ENCODE results near the gene CYP17A1.
"Not testable (repeated sequence)": the region's sequence is repeated elsewhere in the genome, so short reads cannot be mapped to it uniquely, and the experiment has no call there.

DNA sequence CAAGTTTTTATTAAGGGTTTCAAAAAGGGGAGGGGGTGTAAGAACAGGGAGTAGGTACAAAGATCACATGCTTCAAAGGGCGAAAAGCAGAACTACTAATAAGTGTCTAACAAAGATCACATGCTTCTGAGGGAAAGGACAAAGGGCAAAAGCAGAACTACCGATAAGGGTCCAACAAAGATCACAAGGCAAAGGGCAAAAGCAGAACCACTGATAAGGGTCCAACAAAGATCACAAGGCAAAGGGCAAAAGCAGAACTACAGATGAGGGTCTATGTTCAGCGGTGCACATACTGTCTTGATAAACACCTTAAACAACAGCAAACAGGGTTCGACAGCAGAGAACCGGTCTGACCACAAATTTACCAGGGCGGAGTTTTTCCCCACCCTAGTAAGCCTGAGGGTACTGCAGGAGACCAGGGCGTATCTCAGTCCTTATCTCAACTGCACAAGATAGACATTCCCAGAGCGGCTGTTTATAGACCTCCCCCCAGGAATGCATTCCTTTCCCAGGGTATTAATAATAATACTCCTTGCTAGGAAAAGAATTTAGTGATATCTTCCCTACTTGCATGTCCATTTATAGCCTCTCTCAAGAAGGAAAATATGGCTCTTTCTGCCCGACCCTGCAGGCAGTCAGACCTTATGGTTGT is 1.2 kb upstream of the CYP17A1 start:
- TF ChIP-seq, protein P1, sequence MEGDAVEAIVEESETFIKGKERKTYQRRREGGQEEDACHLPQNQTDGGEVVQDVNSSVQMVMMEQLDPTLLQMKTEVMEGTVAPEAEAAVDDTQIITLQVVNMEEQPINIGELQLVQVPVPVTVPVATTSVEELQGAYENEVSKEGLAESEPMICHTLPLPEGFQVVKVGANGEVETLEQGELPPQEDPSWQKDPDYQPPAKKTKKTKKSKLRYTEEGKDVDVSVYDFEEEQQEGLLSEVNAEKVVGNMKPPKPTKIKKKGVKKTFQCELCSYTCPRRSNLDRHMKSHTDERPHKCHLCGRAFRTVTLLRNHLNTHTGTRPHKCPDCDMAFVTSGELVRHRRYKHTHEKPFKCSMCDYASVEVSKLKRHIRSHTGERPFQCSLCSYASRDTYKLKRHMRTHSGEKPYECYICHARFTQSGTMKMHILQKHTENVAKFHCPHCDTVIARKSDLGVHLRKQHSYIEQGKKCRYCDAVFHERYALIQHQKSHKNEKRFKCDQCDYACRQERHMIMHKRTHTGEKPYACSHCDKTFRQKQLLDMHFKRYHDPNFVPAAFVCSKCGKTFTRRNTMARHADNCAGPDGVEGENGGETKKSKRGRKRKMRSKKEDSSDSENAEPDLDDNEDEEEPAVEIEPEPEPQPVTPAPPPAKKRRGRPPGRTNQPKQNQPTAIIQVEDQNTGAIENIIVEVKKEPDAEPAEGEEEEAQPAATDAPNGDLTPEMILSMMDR (conservative IDR thresholded peaks at IDR 0.05 in 1 of 2, IDR thresholded peaks at IDR 0.05 in 1 of 2; ENCODE audit: low read depth in 1 of 2, low read length in 2 of 2) = not testable (repeated sequence)
- TF ChIP-seq EZH2 (IDR thresholded peaks at IDR 0.05; ENCODE audit: low read length, missing control alignments) = not testable (repeated sequence)

All from fibroblast of lung (primary cell).